ENCODE data around the gene ACBD5.

- TF ChIP-seq RAD21 (IDR thresholded peaks at IDR 0.05), result no peak
- no peak for TF ChIP-seq CTCF (IDR thresholded peaks at IDR 0.05; ENCODE audit: low read depth, low read length, missing input control)
- TF ChIP-seq MAX (IDR thresholded peaks at IDR 0.05), result no peak
- TF ChIP-seq YY1 (IDR thresholded peaks at IDR 0.05), result no peak
Observed at GRCh38 chr10:27247006-27247405, 6.4 kb upstream of the ACBD5 start.

All from liver (tissue), 3 donors.